NCI-H524 treated with DMSO at 0.1 percent for 48 hours (cell line): ENCODE measurements around the gene MBP.

ENCODE experiments used
- DNase-seq: peaks from one replicate; lab custom pipeline; 2025; lab: John Stamatoyannopoulos, UW

The MBP gene

GRCh38 chr18:77082316-77082955, 50.1 kb downstream of the MBP start:
- DNase-seq = no peak

- no peak for DNase-seq
These were observed 51.2 kb downstream of the MBP start for GRCh38 chr18:77081390-77081778.

- DNase-seq = no peak
These were observed 52.5 kb downstream of the MBP start for GRCh38 chr18:77079954-77080682.

GRCh38 chr18:77079088-77079487, 53.5 kb downstream of the MBP start:
- no peak for DNase-seq

- DNase-seq = no peak
These were observed 53.9 kb downstream of the MBP start for GRCh38 chr18:77078690-77079070.

GRCh38 chr18:77077941-77078689, 54.5 kb downstream of the MBP start:
- no peak for DNase-seq

- no peak for DNase-seq
These were observed 55.2 kb downstream of the MBP start for GRCh38 chr18:77077401-77077800.

GRCh38 chr18:77076111-77076510, 56.5 kb downstream of the MBP start:
- no peak for DNase-seq

- DNase-seq = no peak
These were observed 58.2 kb downstream of the MBP start for GRCh38 chr18:77074431-77074830.

- DNase-seq = no peak
These were observed 59.1 kb downstream of the MBP start for GRCh38 chr18:77073336-77074093.

GRCh38 chr18:77072566-77072965, 60.0 kb downstream of the MBP start:
- no peak for DNase-seq

GRCh38 chr18:77071711-77072292, 60.8 kb downstream of the MBP start:
- DNase-seq = no peak

- DNase-seq = no peak
These were observed 61.5 kb downstream of the MBP start for GRCh38 chr18:77071061-77071460.

- no peak for DNase-seq
These were observed 62.0 kb downstream of the MBP start for GRCh38 chr18:77070627-77071026.

- DNase-seq = no peak
These were observed 62.7 kb downstream of the MBP start for GRCh38 chr18:77069931-77070330.

- DNase-seq = no peak
These were observed 63.1 kb downstream of the MBP start for GRCh38 chr18:77069482-77069881.

GRCh38 chr18:77068321-77069312, 64.0 kb downstream of the MBP start:
- no peak for DNase-seq

- no peak for DNase-seq
These were observed 65.1 kb downstream of the MBP start for GRCh38 chr18:77067291-77068061.

GRCh38 chr18:77066689-77067088, 65.9 kb downstream of the MBP start:
- DNase-seq = no peak

- no peak for DNase-seq
These were observed 66.5 kb downstream of the MBP start for GRCh38 chr18:77066101-77066500.
